HG02588 (cell line): ENCODE measurements around the gene MICA.
"Not testable (repeated sequence)": the region's sequence is repeated elsewhere in the genome, so short reads cannot be mapped to it uniquely, and the experiment has no call there.

Experiments
- ATAC-seq: cut with Tn5 transposase; IDR thresholded peaks from one replicate; pipeline ENCODE4 v1.9.1; 2021; ENCODE audit warnings: mild to moderate bottlenecking, moderate library complexity; ENCODE audit not compliant: unreplicated experiment

MICA gene

GRCh38 chr6:31452859-31453258 lies 49.5 kb downstream of the MICA start:
- ATAC-seq, result no peak

GRCh38 chr6:31453259-31453658 lies 49.9 kb downstream of the MICA start:
- ATAC-seq, result no peak

- ATAC-seq, result not testable (repeated sequence)
Observed at GRCh38 chr6:31459864-31460263, 56.5 kb downstream of the MICA start.

GRCh38 chr6:31460361-31461025 lies 57.1 kb downstream of the MICA start:
- no peak for ATAC-seq

- no peak for ATAC-seq
Observed at GRCh38 chr6:31462026-31462963, 58.9 kb downstream of the MICA start.

- ATAC-seq, result peak; percentile 81
Observed at GRCh38 chr6:31462964-31463870, 59.8 kb downstream of the MICA start.

GRCh38 chr6:31464252-31465184 lies 61.1 kb downstream of the MICA start:
- ATAC-seq, result no peak
